ACC112 (cell line): ENCODE measurements around the gene SRGAP2C.
A peak's percentile ranks its signal among the peaks of the same experiment; 100 is the strongest.
"Not testable (repeated sequence)": the region's sequence is repeated elsewhere in the genome, so short reads cannot be mapped to it uniquely, and the experiment has no call there.

Experiments used
- H2AFZ ChIP-seq: fragments of 200-600 bp; sonication (generic); one replicate; pipeline ENCODE4 v1.6.0; 2017; ENCODE audit warnings: antibody characterized with exemption, low read length; ENCODE audit not compliant: unreplicated experiment
- H3K27ac ChIP-seq: fragments of 200-600 bp; sonication (generic); 2 replicates; pipeline ENCODE4 v1.5.1; 2014; ENCODE audit warnings: low read depth, mild to moderate bottlenecking, antibody characterized with exemption, low read length, moderate library complexity
- H3K27me3 ChIP-seq: fragments of 200-600 bp; sonication (generic); 2 replicates; pipeline ENCODE4 v1.6.1; 2014; ENCODE audit warnings: mild to moderate bottlenecking, antibody characterized with exemption, low read length, moderate library complexity, mixed read lengths; ENCODE audit not compliant: insufficient read depth
- H3K36me3 ChIP-seq: fragments of 200-600 bp; sonication (generic); 2 replicates; pipeline ENCODE4 v1.6.1; 2016; ENCODE audit warnings: mild to moderate bottlenecking, antibody characterized with exemption, low read length, moderate library complexity, mixed read lengths; ENCODE audit not compliant: insufficient read depth
- H3K4me1 ChIP-seq: fragments of 200-600 bp; sonication (generic); one replicate; pipeline ENCODE4 v1.6.1; 2016; ENCODE audit warnings: low read length, mixed read lengths; ENCODE audit not compliant: insufficient read depth, unreplicated experiment, control insufficient read depth
- H3K4me3 ChIP-seq: fragments of 200-600 bp; sonication (generic); 2 replicates; pipeline ENCODE4 v1.5.1; 2014; ENCODE audit warnings: mild to moderate bottlenecking, low read depth, low read length
- H3K79me2 ChIP-seq: fragments of 200-600 bp; sonication (generic); one replicate; pipeline ENCODE4 v1.6.0; 2016; ENCODE audit warnings: low read length; ENCODE audit not compliant: control insufficient read depth, unreplicated experiment, insufficient read depth

Gene SRGAP2C

DNA sequence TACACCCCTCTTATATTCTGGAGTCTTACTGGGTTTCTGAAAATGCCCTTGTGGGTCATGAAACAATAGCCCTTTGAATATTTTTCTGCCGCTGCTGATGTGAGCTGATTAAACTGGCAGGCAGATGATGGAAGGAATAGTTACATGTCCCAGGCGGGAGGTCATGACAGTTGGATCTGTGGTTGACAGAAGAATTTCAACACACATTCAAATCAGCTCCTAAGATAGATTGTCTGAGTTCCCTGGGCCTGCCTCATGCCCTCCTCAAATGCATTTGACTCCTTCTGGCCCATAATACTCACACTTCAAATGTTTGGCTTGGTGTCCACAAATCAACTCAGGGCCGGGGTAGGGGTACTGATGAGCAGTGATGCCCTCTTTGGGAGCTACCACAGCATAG, 161.9 kb downstream of the SRGAP2C start:
- H3K4me3 ChIP-seq, H3K79me2 ChIP-seq, H3K4me1 ChIP-seq, H3K27ac ChIP-seq, H2AFZ ChIP-seq, H3K27me3 ChIP-seq, H3K36me3 ChIP-seq: not testable (repeated sequence)

GRCh38 chr1:121347476-121347875, 162.7 kb downstream of the SRGAP2C start:
- not testable (repeated sequence) for H3K79me2 ChIP-seq, H2AFZ ChIP-seq, H3K27me3 ChIP-seq, H3K4me3 ChIP-seq, H3K4me1 ChIP-seq, H3K36me3 ChIP-seq, H3K27ac ChIP-seq

DNA sequence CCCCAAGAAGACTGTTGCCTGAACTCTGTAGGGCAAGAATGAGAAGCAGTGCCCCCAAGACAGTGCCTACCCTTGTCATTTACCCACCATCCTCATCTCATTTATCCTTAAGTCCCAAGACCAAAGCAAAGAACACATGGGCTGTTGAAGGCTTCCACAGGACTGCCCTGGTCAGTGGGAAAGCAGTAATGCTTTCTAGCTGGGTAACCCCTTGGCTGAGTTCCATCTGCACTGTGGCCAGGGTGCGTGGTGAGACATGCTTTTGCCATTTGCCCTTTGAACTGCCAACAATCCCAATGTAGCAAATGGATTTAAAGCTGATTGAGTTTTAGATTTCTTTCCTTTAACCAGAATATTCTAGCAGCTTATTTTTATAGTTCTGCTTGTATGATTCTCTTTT, 163.3 kb downstream of the SRGAP2C start:
- not testable (repeated sequence) for H3K27me3 ChIP-seq, H3K4me3 ChIP-seq, H3K36me3 ChIP-seq, H3K4me1 ChIP-seq, H3K27ac ChIP-seq, H3K79me2 ChIP-seq, H2AFZ ChIP-seq

- not testable (repeated sequence) for H2AFZ ChIP-seq, H3K79me2 ChIP-seq, H3K4me1 ChIP-seq, H3K4me3 ChIP-seq, H3K36me3 ChIP-seq, H3K27me3 ChIP-seq, H3K27ac ChIP-seq
Measured at GRCh38 chr1:121349332-121349967, 164.7 kb downstream of the SRGAP2C start.

GRCh38 chr1:121355711-121356420, 171.1 kb downstream of the SRGAP2C start:
- H3K4me1 ChIP-seq, H2AFZ ChIP-seq, H3K27ac ChIP-seq: not testable (repeated sequence)

GRCh38 chr1:121356819-121357218, 172.0 kb downstream of the SRGAP2C start:
- H3K27ac ChIP-seq, H3K79me2 ChIP-seq, H3K4me1 ChIP-seq, H2AFZ ChIP-seq, H3K36me3 ChIP-seq, H3K27me3 ChIP-seq, H3K4me3 ChIP-seq: not testable (repeated sequence)

More at GRCh38 chr1:121355711-121356420, 171.1 kb downstream of the SRGAP2C start:
- not testable (repeated sequence) for H3K27me3 ChIP-seq, H3K4me3 ChIP-seq, H3K79me2 ChIP-seq, H3K36me3 ChIP-seq

DNA sequence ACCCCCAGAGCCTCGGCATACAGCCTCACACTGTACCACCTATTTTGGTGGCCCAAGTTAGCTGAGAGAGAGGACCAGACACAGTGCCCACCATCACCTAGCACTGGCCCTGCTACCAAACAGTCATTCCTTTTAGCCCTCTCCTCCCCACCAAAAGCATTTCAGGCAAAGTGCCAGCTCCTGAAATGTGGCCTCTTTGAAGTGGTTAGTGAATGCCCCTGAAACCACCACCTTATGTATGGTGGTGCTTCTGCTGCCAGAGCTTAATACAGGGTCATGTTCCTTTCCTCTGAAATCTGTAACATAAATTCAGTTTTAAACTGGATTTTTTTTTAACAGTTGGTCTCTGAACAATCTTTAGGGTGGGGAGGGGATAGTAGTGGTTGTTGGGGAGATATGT, 175.8 kb downstream of the SRGAP2C start:
- not testable (repeated sequence) for H3K4me3 ChIP-seq, H3K4me1 ChIP-seq, H3K79me2 ChIP-seq, H3K27ac ChIP-seq, H2AFZ ChIP-seq, H3K36me3 ChIP-seq, H3K27me3 ChIP-seq

DNA sequence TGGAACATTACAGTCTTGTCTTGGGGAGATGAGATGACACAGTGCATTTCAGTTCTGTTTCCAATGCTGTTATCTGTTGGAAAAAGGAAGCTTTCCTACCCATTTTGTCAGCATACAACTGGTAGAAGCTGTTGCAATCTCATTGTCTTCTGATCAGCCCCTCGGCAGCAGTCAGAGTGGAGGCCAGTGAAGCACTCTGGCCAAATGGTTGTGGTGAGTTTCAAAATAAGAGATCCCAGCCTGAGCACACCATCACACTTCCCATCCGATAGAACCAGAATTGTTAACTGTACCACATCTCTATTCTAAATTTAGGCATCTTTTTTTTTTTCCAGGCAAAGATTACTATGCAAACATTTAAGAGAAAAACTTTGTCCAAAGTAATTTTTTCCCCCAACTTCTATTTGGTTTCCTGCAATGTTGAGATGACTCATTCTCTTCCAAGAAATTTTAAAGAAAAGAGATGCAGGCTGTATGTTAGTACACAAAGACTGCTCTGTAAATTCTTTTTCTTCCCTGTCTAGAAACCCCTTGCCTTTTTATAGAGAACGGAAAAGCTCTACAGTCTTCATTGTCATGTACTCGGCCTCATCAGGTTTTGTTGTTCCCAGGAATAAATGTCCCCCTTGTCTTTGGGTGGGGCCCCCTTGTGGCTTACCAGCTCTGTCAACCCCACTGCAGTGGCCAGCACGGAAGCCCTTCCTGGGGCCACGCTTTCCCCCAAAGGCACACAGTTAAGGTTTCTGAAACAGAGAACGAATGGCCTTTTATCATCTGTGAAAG, 176.9 kb downstream of the SRGAP2C start:
- not testable (repeated sequence) for H3K36me3 ChIP-seq, H2AFZ ChIP-seq, H3K79me2 ChIP-seq, H3K4me1 ChIP-seq, H3K27me3 ChIP-seq, H3K4me3 ChIP-seq
- peak overlapping the region; percentile 51 for H3K27ac ChIP-seq

DNA sequence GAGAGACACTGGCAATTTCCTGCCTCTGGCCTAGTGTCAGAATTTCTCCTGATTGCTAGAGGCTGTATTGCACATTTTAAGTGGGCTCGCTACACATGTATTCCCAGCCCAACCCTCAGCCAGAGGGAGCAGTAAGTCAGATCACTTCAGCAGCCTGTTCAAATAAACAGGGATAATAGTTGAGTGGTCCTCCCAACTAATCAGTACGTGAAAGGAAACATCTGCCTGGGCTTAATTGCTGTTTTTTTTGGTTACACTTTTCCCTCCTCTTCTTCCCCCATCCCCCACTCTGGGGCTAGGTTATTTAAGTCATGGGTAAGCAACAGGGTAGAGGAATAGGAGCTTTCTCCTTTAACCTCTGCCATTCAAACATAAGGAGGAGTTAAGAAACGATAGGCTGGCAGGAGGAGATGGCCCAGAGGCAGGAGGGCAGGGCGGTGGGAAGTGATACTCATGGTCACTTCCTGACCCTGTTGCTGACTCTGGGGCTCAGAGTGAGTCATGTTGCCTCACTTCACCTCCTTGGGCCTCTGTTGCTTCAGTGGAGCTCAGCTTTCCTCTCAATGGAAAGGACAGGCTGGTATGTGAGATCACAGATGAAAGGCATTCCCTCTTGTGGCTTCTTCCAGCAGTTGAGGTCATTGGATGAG, 177.6 kb downstream of the SRGAP2C start:
- not testable (repeated sequence) for H3K4me3 ChIP-seq, H3K79me2 ChIP-seq, H3K36me3 ChIP-seq, H3K27me3 ChIP-seq, H2AFZ ChIP-seq, H3K4me1 ChIP-seq
- H3K27ac ChIP-seq = peak overlapping the region; percentile 70

- H3K27ac ChIP-seq, H3K4me3 ChIP-seq, H3K36me3 ChIP-seq, H3K27me3 ChIP-seq, H3K4me1 ChIP-seq, H2AFZ ChIP-seq, H3K79me2 ChIP-seq: not testable (repeated sequence)
Measured at GRCh38 chr1:121365316-121365715, 180.5 kb downstream of the SRGAP2C start.
